Heart left ventricle (tissue), 16 donors: Measurements from ENCODE around the gene EXOC4. TPM values are rescaled to one million over a fixed set of nuclear protein-coding genes. Genes with fewer than 3 reads are reported as not detected.

Source experiments
- ATAC-seq, 4 donors: fragments of 200-7000 bp; cut with Tn5 transposase; one replicate each; pipeline ENCODE4 v1.9.1; 2020 to 2022; ENCODE audit warnings: moderate library complexity in 4 of 4, mild to moderate bottlenecking in 3 of 4, moderate number of reproducible peaks in 1 of 4
- DNase-seq, 5 donors: peaks; one replicate each; pipeline ENCODE4 v3.0.0-alpha.2; 2020
- H3K27ac ChIP-seq, 12 donors: fragments of 200-600 bp; sonication (generic) in 4 of 12; one replicate each; pipeline versions ENCODE4 v1.5.0 to v1.8.0; 2016 to 2022; ENCODE audit warnings: mild to moderate bottlenecking in 2 of 12
- H3K27me3 ChIP-seq, 9 donors: fragments of 200-600 bp; sonication (generic) in 2 of 9; one replicate each; pipeline versions ENCODE4 v1.5.1 to v1.8.0; 2016 to 2022; ENCODE audit warnings: mild to moderate bottlenecking in 3 of 9
- H3K36me3 ChIP-seq, 9 donors: fragments of 200-600 bp; sonication (generic) in 2 of 9; one replicate each; pipeline versions ENCODE4 v1.5.0 to v1.8.0; 2018 to 2022; ENCODE audit warnings: mild to moderate bottlenecking in 2 of 9
- H3K4me1 ChIP-seq, 12 donors: fragments of 200-600 bp; sonication (generic) in 4 of 12; one replicate each; pipeline versions ENCODE4 v1.5.0 to v1.8.0; 2016 to 2022; ENCODE audit warnings: mild to moderate bottlenecking in 3 of 12
- H3K4me3 ChIP-seq, 12 donors: fragments of 200-600 bp; sonication (generic) in 4 of 12; one replicate each; pipeline versions ENCODE4 v1.5.0 to v1.8.0; 2017 to 2022; ENCODE audit warnings: mild to moderate bottlenecking in 9 of 12, moderate library complexity in 4 of 12
- H3K9me3 ChIP-seq, 12 donors: fragments of 200-600 bp; sonication (generic) in 4 of 12; one replicate each; pipeline versions ENCODE4 v1.5.0 to v1.8.0; 2016 to 2022; ENCODE audit warnings: mild to moderate bottlenecking in 1 of 12
- POLR2A ChIP-seq, 2 donors: fragments of 450-650 bp; IDR thresholded peaks; one replicate each; pipeline ENCODE4 v1.6.1; 2017; ENCODE audit warnings: antibody characterized with exemption in 2 of 2, mild to moderate bottlenecking in 2 of 2, moderate library complexity in 2 of 2
- WGBS, 4 donors: extraction: QIAGEN DNeasy Blood & Tissue Kit in 2 of 4; methylation state at CpG; one replicate each; pipeline versions ENCODE4 v1.1.5 to v1.1.7; 2013 to 2018; 5-methylcytosine and 5-hydroxymethylcytosine counted together
- intact Hi-C, 10 donors: fragments of 100-400 bp; cut with DNase I; formaldehyde crosslinking; loops; one replicate each; pipeline versions ENCODE4 v1.11.1 to v1.14.2; 2022
- polyA plus RNA-seq, 2 donors: library from polyadenylated mRNA; stranded (reverse); fragments of 200-250 nt; gene quantifications; one replicate each; pipeline ENCODE4 v1.2.3, GENCODE V29; 2013
- total RNA-seq, 9 donors: library from RNA; depleted of rRNA in 2 of 9; stranded (reverse); fragments of >200 nt in 2 of 9; fragmentation: NEBNext Ultra II Directional in 3 of 9; extraction: Animal tissue kit (Norgen Biotek cat#: 25700) in 3 of 9; gene quantifications; one replicate each; pipeline versions ENCODE4 v1.1.0 to v1.2.4, GENCODE V29; 2016 to 2023
- TF ChIP-seq, protein P1 (sequence below), 12 donors: fragments of 200-600 bp; sonication (generic) in 4 of 12; IDR thresholded peaks; one replicate each; pipeline versions ENCODE4 v1.5.0 to v1.8.0; 2018 to 2022; ENCODE audit warnings: antibody characterized with exemption in 12 of 12, mild to moderate bottlenecking in 5 of 12
- donor health status: ischemic (EF 13 %, LVEDD 7.1; RV severe dilation, severe dysfunction).
- donor health status: healthy with polysubstance abuse.
- donor health status: DM: no; HTN: yes; CAD: no.
- donor health status: DM: no; HTN: no; CAD: no.
- donor health status: ischemic (EF 25% LVEDD 6.9; RV normal size, moderate dysfunction).
- donor health status: ischemic (EF 25% LVEDD 5.7; RV mildly dilated, moderate dysfunction).
- donor health status: healthy.
- donor health status: DM: yes; HTN: yes; CAD: no.
- donor health status: ischemic (EF 35%, LVEDD 5.7; RV mildly dilated, moderate dysfunction).
- donor health status: nonischemic (EF 11% LVEDD 7.7; RV severe dilation, severe dysfunction).
- donor health status: DM: yes; HTN: yes; CAD: no.
- donor health status: PGD.
- donor health status: ischemic (EF 29% LVEDD 5.4; RV normal size, mild dysfunction).
- donor health status: nonischemic (EF 23%, LVEDD 6.1; RV moderate dilation, normal function).

EXOC4 gene
- total and polyA plus RNA-seq, 11 donors: 8.8 to 61.2 (median 33.8) TPM

DNA sequence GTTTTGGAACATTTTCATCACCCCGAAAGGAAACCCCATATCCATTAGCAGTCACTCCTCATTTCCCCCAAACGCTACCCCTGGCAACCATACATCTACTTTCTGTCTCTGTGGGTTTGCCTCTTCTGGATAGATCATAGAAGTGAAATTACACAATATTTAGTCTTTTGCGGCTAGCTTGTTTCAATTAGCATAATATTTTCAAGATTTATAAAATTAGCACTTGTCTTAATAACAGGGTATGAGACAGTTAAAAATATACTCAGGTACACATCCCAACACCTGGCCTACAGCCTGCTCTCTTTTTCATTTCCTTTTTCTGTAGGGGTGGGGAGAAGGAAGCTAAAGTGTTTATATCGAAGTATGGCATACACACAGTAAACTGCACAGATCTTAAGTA lies 792.8 kb downstream of the EXOC4 start:
- TF ChIP-seq POLR2A (IDR thresholded peaks at IDR 0.05): no peak
- TF ChIP-seq, protein P1, sequence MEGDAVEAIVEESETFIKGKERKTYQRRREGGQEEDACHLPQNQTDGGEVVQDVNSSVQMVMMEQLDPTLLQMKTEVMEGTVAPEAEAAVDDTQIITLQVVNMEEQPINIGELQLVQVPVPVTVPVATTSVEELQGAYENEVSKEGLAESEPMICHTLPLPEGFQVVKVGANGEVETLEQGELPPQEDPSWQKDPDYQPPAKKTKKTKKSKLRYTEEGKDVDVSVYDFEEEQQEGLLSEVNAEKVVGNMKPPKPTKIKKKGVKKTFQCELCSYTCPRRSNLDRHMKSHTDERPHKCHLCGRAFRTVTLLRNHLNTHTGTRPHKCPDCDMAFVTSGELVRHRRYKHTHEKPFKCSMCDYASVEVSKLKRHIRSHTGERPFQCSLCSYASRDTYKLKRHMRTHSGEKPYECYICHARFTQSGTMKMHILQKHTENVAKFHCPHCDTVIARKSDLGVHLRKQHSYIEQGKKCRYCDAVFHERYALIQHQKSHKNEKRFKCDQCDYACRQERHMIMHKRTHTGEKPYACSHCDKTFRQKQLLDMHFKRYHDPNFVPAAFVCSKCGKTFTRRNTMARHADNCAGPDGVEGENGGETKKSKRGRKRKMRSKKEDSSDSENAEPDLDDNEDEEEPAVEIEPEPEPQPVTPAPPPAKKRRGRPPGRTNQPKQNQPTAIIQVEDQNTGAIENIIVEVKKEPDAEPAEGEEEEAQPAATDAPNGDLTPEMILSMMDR (IDR thresholded peaks at IDR 0.05): no peak
- H3K36me3 ChIP-seq: no peaks in the 10 kb centered on the region
- intact Hi-C loops: no loop called here
- H3K27me3 ChIP-seq: no peaks in the 10 kb centered on the region
- no peaks in the 10 kb centered on the region for H3K9me3 ChIP-seq
- H3K27ac ChIP-seq: no peak overlapping the region
- H3K4me3 ChIP-seq: no peak overlapping the region
- H3K4me1 ChIP-seq: no peaks in the 10 kb centered on the region
- 85 to 96% (median 95%) methylated on average over 4 of the region's 4 CpGs for WGBS, 4 donors
- ATAC-seq: no peak
- DNase-seq: no peak

DNA sequence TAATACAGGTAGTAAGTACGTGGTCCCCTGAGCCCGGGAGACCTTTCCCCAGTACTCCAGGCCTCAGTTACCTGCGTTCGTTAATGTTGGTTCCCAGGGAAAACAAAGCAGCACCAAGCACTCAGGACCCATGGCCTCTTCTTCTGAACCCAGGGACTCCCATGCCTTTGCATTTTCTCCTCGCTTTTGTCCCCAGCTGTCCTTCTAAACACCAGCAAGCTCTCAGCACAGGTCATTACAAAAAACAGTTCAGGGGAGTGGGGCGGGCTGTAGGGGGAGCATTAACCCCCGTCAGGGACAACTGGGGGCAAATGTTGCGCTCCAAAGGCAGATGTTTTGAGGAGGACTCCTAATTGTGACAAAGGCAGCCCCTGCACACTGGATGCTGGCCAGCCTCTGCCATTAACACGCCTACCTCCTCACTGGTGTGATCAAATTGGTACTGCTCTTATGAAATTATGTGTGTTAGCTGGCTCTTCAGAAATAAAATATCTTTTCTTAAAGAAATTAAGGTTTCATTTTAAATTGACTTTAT lies 793.8 kb downstream of the EXOC4 start:
- H3K4me1 ChIP-seq: no peaks in the 10 kb centered on the region
- intact Hi-C loops: no loop called here
- no peaks in the 10 kb centered on the region for H3K36me3 ChIP-seq
- H3K27me3 ChIP-seq: no peaks in the 10 kb centered on the region
- WGBS, 4 donors: 89 to 97% (median 96%) methylated on average over 9 of the region's 9 CpGs
- DNase-seq (no peak), ATAC-seq (no peak)
- no peaks in the 10 kb centered on the region for H3K9me3 ChIP-seq
- no peak overlapping the region for H3K27ac ChIP-seq
- no peak for TF ChIP-seq POLR2A (IDR thresholded peaks at IDR 0.05)
- TF ChIP-seq, protein P1 (IDR thresholded peaks at IDR 0.05): no peak
- no peak overlapping the region for H3K4me3 ChIP-seq

DNA sequence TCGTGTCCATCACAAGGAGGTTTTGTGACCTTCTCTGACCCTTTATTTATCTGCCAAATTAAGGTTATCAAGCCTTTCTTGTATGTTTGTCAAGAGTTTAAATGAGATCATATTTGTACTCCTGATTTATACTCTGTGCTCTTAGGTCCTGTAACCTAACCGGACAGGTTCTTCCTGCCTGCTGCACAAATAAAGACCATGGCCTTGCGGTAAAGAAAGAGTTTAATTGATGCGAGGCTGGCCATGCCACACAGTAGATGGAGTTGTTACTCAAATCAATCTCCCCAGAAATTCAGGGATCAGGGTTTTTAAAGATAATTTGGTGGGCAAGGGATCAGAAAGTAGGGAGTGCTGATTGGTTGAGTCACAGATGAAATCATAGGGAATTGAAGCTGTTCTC lies 794.8 kb downstream of the EXOC4 start:
- no peak overlapping the region for H3K4me3 ChIP-seq
- no peaks in the 10 kb centered on the region for H3K27me3 ChIP-seq
- no peak for ATAC-seq
- H3K36me3 ChIP-seq: no peaks in the 10 kb centered on the region
- DNase-seq: no peak
- H3K27ac ChIP-seq: no peak overlapping the region
- WGBS, 4 donors: 94 to 98% (median 97%) methylated on average over 4 of the region's 4 CpGs
- H3K4me1 ChIP-seq: no peaks in the 10 kb centered on the region
- intact Hi-C loops: no loop called here
- TF ChIP-seq, protein P1 (IDR thresholded peaks at IDR 0.05): no peak
- no peak for TF ChIP-seq POLR2A (IDR thresholded peaks at IDR 0.05)
- H3K9me3 ChIP-seq: no peaks in the 10 kb centered on the region

DNA sequence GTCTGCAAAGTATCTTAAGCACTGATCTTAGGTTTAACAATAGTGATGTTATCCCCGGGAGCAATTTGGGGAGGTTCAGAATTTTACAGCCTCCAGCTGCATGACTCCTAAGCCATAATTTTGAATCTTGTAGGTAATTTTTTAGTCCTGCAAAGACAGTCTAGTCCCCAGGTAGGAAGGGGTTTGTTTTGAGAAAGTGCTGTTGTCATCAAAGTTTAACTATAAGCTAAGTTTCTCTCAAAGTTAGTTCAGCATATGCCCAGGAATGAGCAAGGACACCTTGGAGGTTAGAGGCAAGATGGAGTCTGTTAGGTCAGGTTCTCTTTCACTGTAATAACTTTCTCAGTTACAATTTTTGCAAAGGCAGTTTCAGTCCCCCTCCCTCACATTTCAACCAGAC lies 795.3 kb downstream of the EXOC4 start:
- DNase-seq (no peak), ATAC-seq (no peak)
- no peak overlapping the region for H3K27ac ChIP-seq
- H3K4me3 ChIP-seq: no peak overlapping the region
- intact Hi-C loops: no loop called here
- no peak for TF ChIP-seq POLR2A (IDR thresholded peaks at IDR 0.05)
- TF ChIP-seq, protein P1 (IDR thresholded peaks at IDR 0.05): no peak
- no peaks in the 10 kb centered on the region for H3K4me1 ChIP-seq
- 95 to 100% (median 99%) methylated on average over 1 of the region's 1 CpG for WGBS, 4 donors
- no peaks in the 10 kb centered on the region for H3K27me3 ChIP-seq
- no peaks in the 10 kb centered on the region for H3K36me3 ChIP-seq
- no peaks in the 10 kb centered on the region for H3K9me3 ChIP-seq
